ENCODE data around the gene C22orf42.

GRCh38 chr22:32158712-32159533 is at the start of gene C22orf42:
- no peak for TF ChIP-seq POLR2A (IDR thresholded peaks at IDR 0.05)
- TF ChIP-seq CTCF (IDR thresholded peaks at IDR 0.05), result no peak
